Stimulated activated CD8-positive, alpha-beta memory T cell treated with anti-CD3 and anti-CD28 coated beads, Interleukin-12 subunit alpha, Interleukin-12 subunit beta, amount 100 ng/mL, for 24 hours (primary cell): ENCODE data around the gene ONECUT3.
"Not testable (repeated sequence)": the region's sequence is repeated elsewhere in the genome, so short reads cannot be mapped to it uniquely, and the experiment has no call there.

Experiments
- DNase-seq: peaks from one replicate; pipeline ENCODE4 v3.0.0-alpha.2; 2020; ENCODE audit errors: extremely low read depth

The ONECUT3 gene

GRCh38 chr19:1752757-1753728, at the start of gene ONECUT3:
Gene ONECUT3 (plus strand): TSS chr19:1753506. CDS start chr19:1753663, 157 bp downstream.
- no peak for DNase-seq

DNA sequence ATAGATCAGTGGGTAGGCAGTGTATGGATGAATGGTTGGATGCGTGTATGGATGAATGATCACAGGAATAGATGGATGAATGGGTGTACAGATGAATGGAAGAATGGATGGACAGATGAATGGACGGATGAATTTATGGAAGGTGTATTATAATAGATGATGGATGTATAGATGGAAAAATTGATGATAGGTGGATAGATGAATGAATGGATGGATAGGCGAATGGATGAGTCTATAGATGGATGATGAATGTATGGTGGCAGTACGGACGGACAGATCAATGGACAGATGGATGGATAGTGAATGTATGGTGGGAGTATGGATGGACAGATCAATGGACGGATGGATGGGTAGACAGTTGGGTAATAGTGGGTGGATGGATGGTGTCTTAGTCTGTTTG, 49.0 kb upstream of the ONECUT3 start:
- DNase-seq, result no peak

DNA sequence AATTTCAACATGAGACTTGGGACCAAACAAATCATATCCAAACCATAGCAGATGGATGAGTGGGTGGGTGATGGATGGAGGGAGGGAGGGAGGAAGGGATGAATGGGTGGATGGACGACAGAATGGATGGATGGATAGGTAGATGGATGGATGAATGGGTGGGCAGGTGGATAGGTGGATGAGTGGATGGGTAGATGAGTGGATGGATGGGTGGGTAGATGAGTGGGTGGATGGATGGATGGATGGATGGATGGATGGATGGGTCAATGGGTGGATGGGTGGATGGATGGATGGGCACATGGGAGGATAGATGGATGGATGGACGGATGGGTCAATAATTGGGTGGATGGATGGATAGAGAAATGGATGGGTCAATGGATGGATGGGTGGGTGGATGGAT, 47.9 kb upstream of the ONECUT3 start:
- no peak for DNase-seq

DNA sequence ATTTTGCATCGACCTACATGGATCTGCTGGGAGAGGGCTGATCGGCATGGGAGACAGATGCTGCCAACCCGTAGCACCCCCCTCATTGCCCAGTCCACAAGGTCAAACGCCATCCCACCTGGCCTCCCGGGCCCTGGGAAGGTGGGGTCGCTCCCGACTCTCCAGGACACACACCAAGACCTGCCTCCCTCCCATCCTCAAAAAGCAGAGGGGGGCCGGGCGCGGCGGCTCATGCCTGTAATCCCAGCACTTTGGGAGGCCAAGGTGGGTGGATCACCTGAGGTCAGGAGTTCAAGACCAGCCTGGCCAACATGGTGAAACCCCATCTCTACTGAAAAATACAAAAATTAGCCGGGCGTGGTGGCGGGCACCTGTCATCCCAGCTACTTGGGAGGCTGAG, 46.7 kb upstream of the ONECUT3 start:
- DNase-seq, result not testable (repeated sequence)

DNA sequence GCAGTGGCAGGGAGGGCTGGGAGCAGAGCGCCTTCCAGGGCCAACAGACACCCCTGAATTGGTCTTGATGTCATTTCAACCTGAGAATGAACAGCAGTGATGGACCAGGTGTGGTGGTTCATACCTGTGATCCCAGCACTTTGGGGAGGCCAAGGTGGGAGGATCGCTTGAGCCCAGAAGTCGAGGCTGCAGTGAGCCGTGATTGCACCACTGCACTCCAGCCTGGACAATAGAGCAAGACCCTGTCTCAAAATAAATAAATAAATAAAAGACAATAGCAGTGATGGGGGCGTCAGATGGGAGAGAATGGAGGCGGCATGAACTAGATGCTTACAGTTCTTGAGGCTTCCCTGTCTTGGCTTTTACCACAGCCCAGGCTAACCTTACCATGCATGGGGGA, 46.1 kb upstream of the ONECUT3 start:
- no peak for DNase-seq

GRCh38 chr19:1713170-1713569, 40.1 kb upstream of the ONECUT3 start:
- DNase-seq, result no peak

DNA sequence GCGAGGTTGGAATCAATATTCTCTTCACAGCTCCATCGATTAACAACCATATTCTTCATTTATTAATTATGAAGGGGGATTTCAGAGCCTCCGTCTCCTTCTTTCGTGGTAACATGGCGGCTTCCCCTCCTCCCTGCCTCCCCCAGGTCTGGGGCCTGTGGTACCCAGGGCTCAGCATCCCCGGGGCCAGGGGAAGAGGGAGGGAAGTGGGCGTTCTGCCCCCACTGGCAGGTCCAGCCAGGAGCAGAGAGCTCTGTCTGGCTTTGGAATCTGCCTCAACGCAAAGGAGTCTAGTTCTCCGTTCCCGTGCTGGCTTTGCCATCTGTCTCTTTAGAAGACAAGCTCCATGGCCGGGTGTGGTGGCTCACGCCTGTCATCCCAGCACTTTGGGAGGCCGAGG, 37.8 kb upstream of the ONECUT3 start:
- no peak for DNase-seq

DNA sequence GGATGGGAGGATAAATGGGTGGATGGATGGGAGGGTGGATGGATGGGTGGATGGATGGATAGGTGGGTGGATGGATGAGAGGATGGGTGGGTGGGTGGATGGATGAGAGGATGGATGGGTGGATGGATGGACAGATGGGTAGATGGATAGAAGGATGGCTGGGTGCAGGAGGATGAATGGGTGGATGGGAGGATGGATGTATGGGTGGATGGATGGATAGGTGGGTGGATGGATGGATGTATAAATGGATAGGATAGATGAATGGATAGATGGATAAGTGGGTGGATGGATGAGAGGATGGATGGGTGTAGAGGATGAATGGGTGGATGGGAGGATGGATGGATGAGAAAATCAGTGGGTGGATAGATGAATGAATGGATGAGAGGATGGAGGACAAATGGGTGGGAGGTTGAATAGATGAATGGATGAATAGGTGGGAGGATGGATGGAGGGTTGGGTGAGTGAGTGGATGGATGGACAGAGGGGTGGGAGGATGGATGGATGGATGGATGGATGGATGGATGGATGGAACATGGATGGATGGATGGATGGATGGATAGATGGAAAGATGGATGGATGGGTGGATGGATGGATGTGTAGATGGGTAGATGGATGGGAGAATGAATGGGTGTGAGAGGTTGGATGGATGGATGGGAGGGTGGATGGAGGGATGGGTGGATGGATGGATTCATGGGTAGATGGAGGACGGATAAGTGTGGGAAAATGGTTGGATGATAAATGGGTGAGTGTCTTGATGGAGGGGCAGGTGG, 35.9 kb upstream of the ONECUT3 start:
- DNase-seq, result no peak

DNA sequence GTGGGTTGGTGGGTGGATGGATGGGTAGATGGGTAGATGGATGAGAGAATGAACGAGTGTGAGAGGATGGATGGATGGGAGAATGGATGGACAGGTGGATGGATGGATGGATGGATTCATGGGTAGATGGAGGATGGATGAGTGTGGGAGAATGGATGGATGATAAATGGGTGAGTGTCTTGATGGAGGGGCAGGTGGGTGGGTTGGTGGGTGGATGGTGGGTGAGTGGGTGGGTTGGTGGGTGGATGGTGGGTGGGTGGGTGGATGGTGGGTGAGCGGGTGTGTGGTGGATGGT, 35.4 kb upstream of the ONECUT3 start:
- no peak for DNase-seq

GRCh38 chr19:1718420-1719291, 34.6 kb upstream of the ONECUT3 start:
- DNase-seq, result no peak

- DNase-seq, result no peak
Measured at GRCh38 chr19:1719519-1719918, 33.8 kb upstream of the ONECUT3 start.

DNA sequence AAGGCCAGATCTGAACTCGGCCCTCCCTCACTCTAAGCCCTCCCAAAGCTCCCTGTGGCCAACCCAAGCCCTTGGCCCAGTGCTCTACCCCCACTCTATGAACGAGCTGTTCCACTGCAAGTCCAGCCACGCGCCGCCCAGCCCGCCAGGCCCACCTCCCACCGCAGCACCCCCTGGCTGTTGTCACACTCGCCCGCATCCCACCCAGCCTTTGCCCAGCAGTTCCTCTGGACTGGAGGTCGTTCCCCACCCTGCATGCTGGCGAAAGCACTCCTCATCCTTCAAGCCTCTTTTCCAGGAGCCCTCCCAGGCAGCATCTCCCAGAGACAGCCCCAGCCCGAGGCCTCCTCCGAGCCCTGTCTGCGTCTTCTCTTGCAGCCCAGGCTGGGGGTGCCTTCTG, 33.1 kb upstream of the ONECUT3 start:
- no peak for DNase-seq

- peak; percentile 10 for DNase-seq
Measured at GRCh38 chr19:1725100-1726064, 27.9 kb upstream of the ONECUT3 start.

DNA sequence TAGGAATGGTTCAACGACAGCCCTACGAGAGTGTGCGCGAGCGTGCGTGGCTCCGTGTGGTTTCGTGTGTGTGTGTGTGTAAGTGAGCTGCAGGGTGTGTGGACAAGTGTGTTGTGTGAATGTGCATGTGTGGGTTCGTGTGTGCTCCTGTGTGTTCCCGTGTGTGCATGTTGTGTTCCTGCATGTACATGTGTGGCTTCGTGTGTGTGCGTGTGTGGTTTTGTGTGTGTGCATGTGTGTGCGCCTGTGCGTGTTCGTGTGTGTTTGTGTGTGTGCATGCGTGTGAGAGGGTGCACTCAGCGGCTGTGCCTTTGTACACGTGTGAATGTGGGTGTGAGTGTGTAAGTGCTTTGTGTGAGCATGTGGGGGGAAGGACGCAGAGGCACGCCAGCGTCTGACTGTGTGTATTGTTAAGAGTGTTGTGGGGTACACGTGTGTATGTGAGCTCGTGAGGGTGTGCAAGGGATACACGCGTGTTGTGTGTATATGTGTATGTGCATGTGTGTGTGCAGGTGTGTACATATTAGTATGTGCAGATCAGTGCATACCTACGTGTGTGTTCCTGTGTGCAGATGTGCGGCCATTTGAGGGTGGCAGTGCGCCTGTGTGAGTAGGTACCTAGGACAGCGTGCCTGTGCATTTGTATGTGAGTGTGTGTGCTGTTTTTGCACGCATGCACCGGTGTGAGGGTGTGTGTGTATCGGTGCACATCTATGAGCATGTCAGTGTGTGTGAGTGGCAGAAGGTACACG, 24.3 kb upstream of the ONECUT3 start:
- no peak for DNase-seq

DNA sequence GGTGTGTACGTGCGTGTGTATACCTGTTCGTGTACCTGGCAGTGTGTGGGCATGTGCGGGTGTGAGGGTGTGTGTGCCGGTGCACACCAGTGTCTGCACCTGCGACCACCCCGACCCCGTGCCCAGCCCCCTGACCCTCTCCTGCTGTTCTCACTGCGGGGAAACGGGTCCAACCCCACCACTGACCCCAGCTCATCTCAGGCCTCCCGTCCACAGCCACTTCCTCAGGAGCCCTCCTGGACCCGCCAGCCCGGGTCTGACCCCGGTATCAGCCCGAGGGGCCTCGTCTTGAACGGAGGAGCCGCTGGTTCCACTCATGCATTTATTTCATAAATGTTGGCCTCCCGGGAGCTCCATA, 23.8 kb upstream of the ONECUT3 start:
- DNase-seq, result no peak

DNA sequence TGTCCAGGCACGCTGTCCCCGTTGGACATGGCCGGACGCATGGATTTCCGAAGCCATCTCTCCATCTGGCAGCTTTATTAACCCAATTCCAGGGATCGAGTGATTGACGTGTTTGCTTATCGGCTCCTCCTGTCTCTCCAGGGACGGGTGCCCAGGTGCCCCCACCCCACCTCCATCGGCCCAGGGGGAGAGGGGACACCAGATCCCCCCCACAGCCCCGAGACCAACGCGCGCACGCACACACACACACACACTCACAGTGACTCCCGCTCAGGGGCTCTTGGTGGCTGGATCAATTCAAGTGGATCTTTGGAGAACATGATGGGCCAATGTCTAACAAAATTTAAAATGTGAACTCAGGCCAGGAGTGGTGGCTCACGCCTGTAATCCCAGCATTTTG, 23.1 kb upstream of the ONECUT3 start:
- DNase-seq, result no peak

- no peak for DNase-seq
Measured at GRCh38 chr19:1734321-1734966, 18.9 kb upstream of the ONECUT3 start.

DNA sequence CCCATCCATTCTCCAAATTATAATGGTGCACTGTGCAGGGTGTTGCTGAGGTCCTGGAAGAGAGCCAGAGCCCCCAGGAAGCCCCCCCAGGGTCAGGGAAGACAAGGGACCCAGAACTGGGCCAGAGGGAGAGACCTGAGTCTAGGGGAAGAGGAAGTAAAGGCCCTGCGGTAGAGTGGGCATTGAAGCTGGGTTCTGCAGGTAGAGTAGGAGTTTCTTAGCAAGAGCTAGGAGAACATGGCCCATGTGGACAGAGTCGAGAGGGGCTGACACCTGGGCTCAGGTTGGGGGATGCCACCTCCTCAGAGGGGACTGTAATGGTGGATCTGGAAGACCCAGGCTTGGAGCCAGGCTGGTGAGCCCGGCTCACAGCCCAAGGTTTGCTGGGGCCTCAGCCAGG, 17.0 kb upstream of the ONECUT3 start:
- no peak for DNase-seq

- no peak for DNase-seq
Measured at GRCh38 chr19:1736927-1737326, 16.4 kb upstream of the ONECUT3 start.
